Prostate gland (tissue), 2 donors: ENCODE results near the gene FGF2. TPM values are rescaled to one million over a fixed set of nuclear protein-coding genes. Genes with fewer than 3 reads are reported as not detected.

Experiments
- DNase-seq: peaks from one replicate; pipeline ENCODE4 v3.0.0-alpha.2; 2019; ENCODE audit warnings: low spot score
- H3K27ac ChIP-seq, 2 donors: fragments of 200-600 bp; sonication (generic); 2 replicates each; pipeline ENCODE4 v1.5.1; 2017 to 2019
- H3K27me3 ChIP-seq: fragments of 200-600 bp; sonication (generic); replicated peaks from 2 replicates; pipeline ENCODE4 v1.5.1; 2019; ENCODE audit not compliant: insufficient read depth
- H3K36me3 ChIP-seq, 2 donors: fragments of 200-600 bp; sonication (generic); 1 replicate in 1 of 2; 2 replicates in 1 of 2; pipeline versions ENCODE4 v1.5.1 to v1.8.1; 2017 to 2019
- H3K4me1 ChIP-seq: fragments of 200-600 bp; sonication (generic); replicated peaks from 2 replicates; pipeline ENCODE4 v1.5.1; 2019
- H3K4me3 ChIP-seq, 2 donors: fragments of 200-600 bp; sonication (generic); 2 replicates each; pipeline ENCODE4 v1.5.1; 2017 to 2019
- H3K9me3 ChIP-seq: fragments of 200-600 bp; sonication (generic); 2 replicates; pipeline ENCODE4 v1.5.1; 2017
- POLR2A ChIP-seq: fragments of 450-650 bp; IDR thresholded peaks from one replicate; pipeline ENCODE4 v1.6.1; 2016; ENCODE audit warnings: antibody characterized with exemption, mild to moderate bottlenecking
- POLR2AphosphoS5 ChIP-seq: sonication (generic); formaldehyde crosslinking; IDR thresholded peaks from one replicate; pipeline ENCODE4 v1.6.1; 2017; ENCODE audit warnings: antibody characterized with exemption
- WGBS: methylation state at CpG from one replicate; pipeline ENCODE4 v1.1.5; 2018; 5-methylcytosine and 5-hydroxymethylcytosine counted together
- intact Hi-C: fragments of 100-400 bp; cut with DNase I; formaldehyde crosslinking; loops from one replicate; pipeline ENCODE4 v1.14.2; 2022
- total RNA-seq, 2 donors: library from RNA; depleted of rRNA; stranded (reverse); fragments of >200 nt; gene quantifications; one replicate each; pipeline ENCODE4 v1.1.0, GENCODE V29; 2016
- TF ChIP-seq, protein P1 (sequence below), 4 experiments: fragments of 200-600 bp in 2 of 4; fragments of 450-650 bp in 2 of 4; sonication (generic) in 2 of 4; IDR thresholded peaks; 1 replicate in 3 of 4; 2 replicates in 1 of 4; pipeline ENCODE4 v1.5.1; 2016 to 2019; ENCODE audit warnings: antibody characterized with exemption in 4 of 4, mild to moderate bottlenecking in 2 of 4, moderate library complexity in 2 of 4

The FGF2 gene
- total RNA-seq, 2 donors from 2014 or later: 4.4 to 4.8 TPM

DNA sequence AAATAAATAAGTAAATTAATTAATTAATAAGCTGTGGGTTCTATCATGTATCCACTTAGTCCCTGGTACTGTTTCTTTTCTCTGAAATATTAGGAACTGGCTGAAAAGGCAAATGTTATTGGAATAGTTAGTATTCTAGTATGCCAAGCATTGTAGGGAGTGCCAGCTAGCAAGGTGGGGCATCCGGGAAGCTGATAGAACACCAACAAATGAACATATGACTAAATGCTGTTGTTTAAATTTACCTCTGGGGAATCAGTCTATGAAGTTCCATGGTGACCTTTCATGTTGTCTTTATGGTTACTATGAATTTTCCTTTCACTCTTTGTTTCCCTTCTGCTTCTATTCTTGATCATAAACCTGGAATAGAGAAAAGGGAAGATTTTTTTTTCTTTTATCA lies 63.1 kb downstream of the FGF2 start:
- H3K9me3 ChIP-seq: no peaks in the 10 kb centered on the region
- intact Hi-C loops: no loop called here
- no peak for DNase-seq
- peaks cover 2% of the 10 kb centered on the region for H3K4me1 ChIP-seq
- WGBS: 38% methylated on average over 1 of the region's 1 CpG
- H3K27me3 ChIP-seq: no peaks in the 10 kb centered on the region
- H3K27ac ChIP-seq: no peak overlapping the region
- no peak for TF ChIP-seq POLR2AphosphoS5
- TF ChIP-seq POLR2A: no peak
- TF ChIP-seq, protein P1, sequence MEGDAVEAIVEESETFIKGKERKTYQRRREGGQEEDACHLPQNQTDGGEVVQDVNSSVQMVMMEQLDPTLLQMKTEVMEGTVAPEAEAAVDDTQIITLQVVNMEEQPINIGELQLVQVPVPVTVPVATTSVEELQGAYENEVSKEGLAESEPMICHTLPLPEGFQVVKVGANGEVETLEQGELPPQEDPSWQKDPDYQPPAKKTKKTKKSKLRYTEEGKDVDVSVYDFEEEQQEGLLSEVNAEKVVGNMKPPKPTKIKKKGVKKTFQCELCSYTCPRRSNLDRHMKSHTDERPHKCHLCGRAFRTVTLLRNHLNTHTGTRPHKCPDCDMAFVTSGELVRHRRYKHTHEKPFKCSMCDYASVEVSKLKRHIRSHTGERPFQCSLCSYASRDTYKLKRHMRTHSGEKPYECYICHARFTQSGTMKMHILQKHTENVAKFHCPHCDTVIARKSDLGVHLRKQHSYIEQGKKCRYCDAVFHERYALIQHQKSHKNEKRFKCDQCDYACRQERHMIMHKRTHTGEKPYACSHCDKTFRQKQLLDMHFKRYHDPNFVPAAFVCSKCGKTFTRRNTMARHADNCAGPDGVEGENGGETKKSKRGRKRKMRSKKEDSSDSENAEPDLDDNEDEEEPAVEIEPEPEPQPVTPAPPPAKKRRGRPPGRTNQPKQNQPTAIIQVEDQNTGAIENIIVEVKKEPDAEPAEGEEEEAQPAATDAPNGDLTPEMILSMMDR (IDR thresholded peaks at IDR 0.05): no peak
- H3K4me3 ChIP-seq: no peak overlapping the region
- no peaks in the 10 kb centered on the region for H3K36me3 ChIP-seq

DNA sequence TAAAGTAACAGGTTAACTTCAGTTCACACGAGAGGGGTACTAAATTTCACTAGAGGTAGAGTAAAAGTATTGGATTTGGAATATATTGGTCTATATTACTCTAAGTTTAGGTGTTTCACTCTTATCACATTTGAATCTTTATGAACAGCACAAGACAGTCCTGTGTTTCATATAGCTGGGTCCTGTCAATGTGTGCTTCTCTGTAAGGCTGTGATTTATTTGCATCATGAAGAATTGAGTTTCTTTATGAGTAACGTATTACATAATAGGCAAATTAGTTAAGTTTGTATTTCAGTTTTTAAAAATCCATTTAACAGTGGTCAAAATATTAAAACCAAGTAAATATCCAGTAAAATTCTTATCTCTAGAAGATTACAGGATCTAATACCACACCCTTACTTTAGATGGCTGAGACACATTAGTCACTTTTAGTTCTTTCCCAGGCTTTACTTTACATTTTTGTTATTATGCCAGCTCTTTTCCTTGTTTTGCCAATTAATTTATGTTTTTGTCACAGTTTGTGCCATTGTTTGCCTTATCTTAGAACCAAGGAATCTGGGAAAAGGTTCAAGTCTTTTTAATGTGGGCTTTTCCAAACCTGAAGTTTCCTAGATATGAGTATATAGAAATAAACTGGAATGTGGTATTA lies 63.6 kb downstream of the FGF2 start:
- DNase-seq: no peak
- H3K9me3 ChIP-seq: no peaks in the 10 kb centered on the region
- no peak overlapping the region for H3K27ac ChIP-seq
- H3K36me3 ChIP-seq: no peaks in the 10 kb centered on the region
- H3K27me3 ChIP-seq: no peaks in the 10 kb centered on the region
- intact Hi-C loops: no loop called here
- TF ChIP-seq POLR2A: no peak
- TF ChIP-seq, protein P1 (IDR thresholded peaks at IDR 0.05): no peak
- no peak for TF ChIP-seq POLR2AphosphoS5
- peaks cover 2% of the 10 kb centered on the region for H3K4me1 ChIP-seq
- H3K4me3 ChIP-seq: no peak overlapping the region
- 43% methylated on average over 2 of the region's 2 CpGs for WGBS

DNA sequence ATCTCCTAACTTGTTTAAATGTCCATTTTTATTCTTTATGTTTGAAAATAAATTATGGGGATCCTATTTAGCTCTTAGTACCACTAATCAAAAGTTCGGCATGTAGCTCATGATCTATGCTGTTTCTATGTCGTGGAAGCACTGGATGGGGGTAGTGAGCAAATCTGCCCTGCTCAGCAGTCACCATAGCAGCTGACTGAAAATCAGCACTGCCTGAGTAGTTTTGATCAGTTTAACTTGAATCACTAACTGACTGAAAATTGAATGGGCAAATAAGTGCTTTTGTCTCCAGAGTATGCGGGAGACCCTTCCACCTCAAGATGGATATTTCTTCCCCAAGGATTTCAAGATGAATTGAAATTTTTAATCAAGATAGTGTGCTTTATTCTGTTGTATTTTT lies 68.2 kb downstream of the FGF2 start:
- TF ChIP-seq POLR2AphosphoS5: no peak
- TF ChIP-seq, protein P1 (IDR thresholded peaks at IDR 0.05): no peak
- H3K27ac ChIP-seq: no peak overlapping the region
- 86% methylated on average over 3 of the region's 3 CpGs for WGBS
- H3K36me3 ChIP-seq: no peaks in the 10 kb centered on the region
- intact Hi-C loops: no loop called here
- H3K9me3 ChIP-seq: no peaks in the 10 kb centered on the region
- DNase-seq: no peak
- no peaks in the 10 kb centered on the region for H3K27me3 ChIP-seq
- no peak overlapping the region for H3K4me3 ChIP-seq
- H3K4me1 ChIP-seq: peaks cover under 1% of the 10 kb centered on the region

DNA sequence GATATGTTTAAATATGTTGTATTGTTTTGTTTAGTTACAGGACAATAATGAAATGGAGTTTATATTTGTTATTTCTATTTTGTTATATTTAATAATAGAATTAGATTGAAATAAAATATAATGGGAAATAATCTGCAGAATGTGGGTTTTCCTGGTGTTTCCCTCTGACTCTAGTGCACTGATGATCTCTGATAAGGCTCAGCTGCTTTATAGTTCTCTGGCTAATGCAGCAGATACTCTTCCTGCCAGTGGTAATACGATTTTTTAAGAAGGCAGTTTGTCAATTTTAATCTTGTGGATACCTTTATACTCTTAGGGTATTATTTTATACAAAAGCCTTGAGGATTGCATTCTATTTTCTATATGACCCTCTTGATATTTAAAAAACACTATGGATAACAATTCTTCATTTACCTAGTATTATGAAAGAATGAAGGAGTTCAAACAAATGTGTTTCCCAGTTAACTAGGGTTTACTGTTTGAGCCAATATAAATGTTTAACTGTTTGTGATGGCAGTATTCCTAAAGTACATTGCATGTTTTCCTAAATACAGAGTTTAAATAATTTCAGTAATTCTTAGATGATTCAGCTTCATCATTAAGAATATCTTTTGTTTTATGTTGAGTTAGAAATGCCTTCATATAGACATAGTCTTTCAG lies 68.8 kb downstream of the FGF2 start:
- H3K4me1 ChIP-seq: no peaks in the 10 kb centered on the region
- no peaks in the 10 kb centered on the region for H3K9me3 ChIP-seq
- H3K4me3 ChIP-seq: no peak overlapping the region
- H3K27ac ChIP-seq: no peak overlapping the region
- intact Hi-C loops: no loop called here
- H3K36me3 ChIP-seq: no peaks in the 10 kb centered on the region
- DNase-seq: no peak
- H3K27me3 ChIP-seq: no peaks in the 10 kb centered on the region
- no peak for TF ChIP-seq POLR2AphosphoS5
- TF ChIP-seq, protein P1 (IDR thresholded peaks at IDR 0.05): no peak
- TF ChIP-seq POLR2A: no peak
- 14% methylated on average over 1 of the region's 1 CpG for WGBS

DNA sequence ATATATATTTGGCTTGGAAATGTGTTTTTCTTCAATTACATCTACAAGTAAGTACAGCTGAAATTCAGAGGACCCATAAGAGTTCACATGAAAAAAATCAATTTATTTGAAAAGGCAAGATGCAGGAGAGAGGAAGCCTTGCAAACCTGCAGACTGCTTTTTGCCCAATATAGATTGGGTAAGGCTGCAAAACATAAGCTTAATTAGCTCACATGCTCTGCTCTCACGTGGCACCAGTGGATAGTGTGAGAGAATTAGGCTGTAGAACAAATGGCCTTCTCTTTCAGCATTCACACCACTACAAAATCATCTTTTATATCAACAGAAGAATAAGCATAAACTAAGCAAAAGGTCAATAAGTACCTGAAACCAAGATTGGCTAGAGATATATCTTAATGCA lies 69.6 kb downstream of the FGF2 start:
- intact Hi-C loops: no loop called here
- no peak for TF ChIP-seq POLR2A
- TF ChIP-seq, protein P1 (IDR thresholded peaks at IDR 0.05): no peak
- WGBS: 88% methylated on average over 1 of the region's 1 CpG

More for the DNA sequence above, 69.6 kb downstream of the FGF2 start:
- H3K36me3 ChIP-seq: no peaks in the 10 kb centered on the region
- no peak overlapping the region for H3K27ac ChIP-seq
- H3K4me1 ChIP-seq: no peaks in the 10 kb centered on the region
- DNase-seq: no peak
- H3K9me3 ChIP-seq: no peaks in the 10 kb centered on the region
- H3K27me3 ChIP-seq: no peaks in the 10 kb centered on the region
- no peak overlapping the region for H3K4me3 ChIP-seq
